H9 (cell line): ENCODE results near the gene ST8SIA6. TPM values are rescaled to one million over a fixed set of nuclear protein-coding genes. Genes with fewer than 3 reads are reported as not detected.

Source experiments
- DNase-seq: peaks from one replicate; pipeline ENCODE4 v3.0.0-alpha.2; 2017
- H2AFZ ChIP-seq: one replicate; pipeline ENCODE4 v1.6.1; 2013; ENCODE audit warnings: mild to moderate bottlenecking, low read length, control low read depth, moderate library complexity
- H2AK5ac ChIP-seq: 2 replicates; pipeline ENCODE4 v1.6.1; 2013; ENCODE audit warnings: low read length, control low read depth, mixed read lengths; ENCODE audit not compliant: insufficient read length
- H2BK120ac ChIP-seq: one replicate; pipeline ENCODE4 v1.6.1; 2013; ENCODE audit warnings: low read depth, mild to moderate bottlenecking, low read length, control low read depth, inconsistent platforms; ENCODE audit not compliant: poor library complexity, severe bottlenecking
- H2BK12ac ChIP-seq: 2 replicates; pipeline ENCODE4 v1.6.1; 2013; ENCODE audit warnings: low read length, control low read depth, mixed read lengths, low read depth; ENCODE audit not compliant: insufficient read length
- H2BK15ac ChIP-seq: 2 replicates; pipeline ENCODE4 v1.6.1; 2013; ENCODE audit warnings: low read depth, low read length, control low read depth
- H2BK20ac ChIP-seq: one replicate; pipeline ENCODE4 v1.6.1; 2013; ENCODE audit warnings: low read depth, mild to moderate bottlenecking, low read length, control low read depth, inconsistent platforms; ENCODE audit not compliant: poor library complexity, severe bottlenecking
- H2BK5ac ChIP-seq: 2 replicates; pipeline ENCODE4 v1.6.1; 2013; ENCODE audit warnings: low read length, control low read depth, mixed read lengths; ENCODE audit not compliant: insufficient read length
- H3K14ac ChIP-seq: 2 replicates; pipeline ENCODE4 v1.6.1; 2013; ENCODE audit warnings: low read length, control low read depth; ENCODE audit not compliant: insufficient read depth
- H3K18ac ChIP-seq: 2 replicates; pipeline ENCODE4 v1.6.1; 2013; ENCODE audit warnings: low read depth, mild to moderate bottlenecking, mixed read lengths, low read length, control low read depth; ENCODE audit not compliant: insufficient read length
- H3K23ac ChIP-seq: 2 replicates; pipeline ENCODE4 v1.6.1; 2013; ENCODE audit warnings: low read length, control low read depth, mixed read lengths, low read depth; ENCODE audit not compliant: insufficient read length
- H3K23me2 ChIP-seq: 2 replicates; pipeline ENCODE4 v1.6.1; 2013; ENCODE audit warnings: low read depth, mild to moderate bottlenecking, mixed read lengths, low read length, control low read depth; ENCODE audit not compliant: insufficient read length, poor library complexity, severe bottlenecking
- H3K27ac ChIP-seq: 2 replicates; pipeline ENCODE4 v1.5.1; 2013; ENCODE audit warnings: low read length, control low read depth, mixed read lengths, low read depth; ENCODE audit not compliant: insufficient read length
- H3K27me3 ChIP-seq: 2 replicates; pipeline ENCODE4 v1.6.1; 2013; ENCODE audit warnings: low read length, control low read depth, inconsistent platforms; ENCODE audit not compliant: insufficient read depth
- H3K4ac ChIP-seq: 2 replicates; pipeline ENCODE4 v1.6.1; 2013; ENCODE audit warnings: low read depth, mild to moderate bottlenecking, control low read depth, inconsistent platforms, low read length, moderate library complexity
- H3K4me1 ChIP-seq: 2 replicates; pipeline ENCODE4 v1.6.1; 2013; ENCODE audit warnings: low read length, control low read depth, inconsistent platforms; ENCODE audit not compliant: insufficient read depth
- H3K4me2 ChIP-seq: 2 replicates; pipeline ENCODE4 v1.6.1; 2013; ENCODE audit warnings: low read length, control low read depth, mixed read lengths; ENCODE audit not compliant: insufficient read length, insufficient read depth
- H3K56ac ChIP-seq: 2 replicates; pipeline ENCODE4 v1.6.1; 2013; ENCODE audit warnings: low read depth, mild to moderate bottlenecking, mixed read lengths, low read length, control low read depth; ENCODE audit not compliant: insufficient read length
- H3K79me1 ChIP-seq: 2 replicates; pipeline ENCODE4 v1.6.1; 2013; ENCODE audit warnings: low read depth, mild to moderate bottlenecking, moderate library complexity, low read length, control low read depth, inconsistent platforms; ENCODE audit not compliant: insufficient read depth, poor library complexity, severe bottlenecking
- H3K79me2 ChIP-seq: 2 replicates; pipeline ENCODE4 v1.6.1; 2013; ENCODE audit warnings: low read length, control low read depth, inconsistent platforms; ENCODE audit not compliant: insufficient read depth
- H3K9ac ChIP-seq: 2 replicates; pipeline ENCODE4 v1.6.1; 2013; ENCODE audit warnings: low read length, control low read depth, mixed read lengths; ENCODE audit not compliant: insufficient read length; ENCODE audit errors: extremely low read depth
- H3K9me3 ChIP-seq: one replicate; pipeline ENCODE4 v1.6.1; 2013; ENCODE audit warnings: low read depth, low read length, inconsistent platforms; ENCODE audit not compliant: control insufficient read depth
- H3T11ph ChIP-seq: one replicate; pipeline ENCODE4 v1.6.1; 2013; ENCODE audit warnings: mild to moderate bottlenecking, low read length, control low read depth, inconsistent platforms
- H4K20me1 ChIP-seq: one replicate; pipeline ENCODE4 v1.6.1; 2013; ENCODE audit not compliant: control insufficient read depth, insufficient read length, insufficient read depth
- H4K5ac ChIP-seq: 2 replicates; pipeline ENCODE4 v1.6.1; 2013; ENCODE audit warnings: low read depth, mild to moderate bottlenecking, mixed read lengths, low read length, control low read depth; ENCODE audit not compliant: insufficient read length
- H4K8ac ChIP-seq: replicated peaks from 2 replicates; pipeline ENCODE4 v1.6.1; 2013; ENCODE audit warnings: low read length, control low read depth, mixed read lengths, low read depth; ENCODE audit not compliant: insufficient read length
- H4K91ac ChIP-seq: 2 replicates; pipeline ENCODE4 v1.6.1; 2013; ENCODE audit warnings: low read depth, mild to moderate bottlenecking, moderate library complexity, mixed read lengths, low read length, control low read depth; ENCODE audit not compliant: insufficient read length
- H3K27ac Mint-ChIP-seq, 3 experiments: 2 replicates in 2 of 3; 3 replicates in 1 of 3; pipeline ENCODE4 v1.8.0; 2020 to 2021; ENCODE audit warnings: mixed read lengths in 3 of 3, mild to moderate bottlenecking in 1 of 3, moderate library complexity in 1 of 3
- H3K27me3 Mint-ChIP-seq: 2 replicates; pipeline ENCODE4 v1.8.0; 2021; ENCODE audit warnings: low read depth, mild to moderate bottlenecking, moderate library complexity, mixed read lengths
- H3K36me3 Mint-ChIP-seq, 3 experiments: 2 replicates in 2 of 3; 3 replicates in 1 of 3; pipeline ENCODE4 v1.8.0; 2020 to 2021; ENCODE audit warnings: low read depth in 3 of 3, mixed read lengths in 3 of 3; ENCODE audit not compliant: insufficient read depth in 1 of 3
- H3K4me1 Mint-ChIP-seq, 2 experiments: 2 replicates each; pipeline ENCODE4 v1.8.0; 2020; ENCODE audit warnings: mixed read lengths in 2 of 2
- H3K4me3 Mint-ChIP-seq, 2 experiments: 2 replicates in 1 of 2; 3 replicates in 1 of 2; pipeline ENCODE4 v1.8.0; 2020 to 2021; ENCODE audit warnings: mild to moderate bottlenecking in 2 of 2, mixed read lengths in 2 of 2, moderate library complexity in 1 of 2
- H3K9me3 Mint-ChIP-seq, 2 experiments: 2 replicates in 1 of 2; 3 replicates in 1 of 2; pipeline ENCODE4 v1.8.0; 2020; ENCODE audit warnings: mild to moderate bottlenecking in 2 of 2, mixed read lengths in 2 of 2, moderate library complexity in 1 of 2
- WGBS: extraction: QIAGEN DNeasy Blood & Tissue Kit; methylation state at CpG from one replicate; pipeline ENCODE4 v1.1.7; 2013; ENCODE audit warnings: missing lambda C conversion rate, low lambda C conversion rate, mixed read lengths; ENCODE audit not compliant: insufficient read length; ENCODE audit errors: extremely low coverage; 5-methylcytosine and 5-hydroxymethylcytosine counted together
- total RNA-seq: library from RNA; stranded (reverse); gene quantifications from 2 replicates; pipeline ENCODE4 v1.2.1, GENCODE V29; 2021
- TF ChIP-seq, protein P1 (sequence below): fragments of 200-600 bp; sonication (generic); conservative IDR thresholded peaks from 3 replicates; pipeline ENCODE4 v1.8.0; 2021; ENCODE audit warnings: antibody characterized with exemption, mild to moderate bottlenecking

Gene ST8SIA6
- total RNA-seq, 1 experiment from 2014 or later: 0.37 TPM

DNA sequence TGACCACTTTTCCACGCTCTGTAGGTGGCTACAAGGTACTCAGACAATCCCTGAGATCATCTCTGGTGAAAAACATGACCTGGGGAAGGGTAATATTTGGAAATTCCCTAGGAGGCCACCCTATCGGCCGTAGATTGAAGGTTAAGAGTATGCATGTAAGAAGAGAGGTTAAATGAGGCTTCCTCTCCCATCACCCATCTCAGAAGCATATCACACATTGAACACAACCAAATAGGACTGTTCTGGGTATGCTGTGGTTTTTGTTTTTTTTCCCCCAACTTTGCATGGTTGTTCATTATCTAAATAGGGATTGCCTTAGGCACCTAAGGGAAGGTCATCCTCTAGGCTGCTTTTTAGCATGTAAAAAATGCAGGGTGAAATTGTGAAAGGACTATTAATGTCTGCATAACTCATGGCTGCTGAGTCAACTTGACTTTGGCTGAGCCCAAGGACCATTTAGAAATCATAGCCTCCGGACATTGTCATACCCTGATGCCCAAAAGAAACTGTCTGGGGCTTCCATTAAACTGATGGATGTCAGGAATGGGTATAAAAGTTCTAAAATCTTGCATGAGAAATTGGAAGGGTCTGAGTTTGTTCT, 24.7 kb upstream of the ST8SIA6 start:
- H3K56ac ChIP-seq: no peak overlapping the region
- H4K91ac ChIP-seq: no peak overlapping the region
- H3K14ac ChIP-seq: no peak overlapping the region
- no peak overlapping the region for H3K23ac ChIP-seq
- no peak overlapping the region for H3K4me3 Mint-ChIP-seq
- no CpG with 5 or more reads among the region's 4 CpGs for WGBS
- no peak overlapping the region for H2BK20ac ChIP-seq
- H3K27ac Mint-ChIP-seq: no peak overlapping the region
- no peak overlapping the region for H2BK5ac ChIP-seq
- no peak overlapping the region for H3K4ac ChIP-seq
- no peak overlapping the region for H3K9ac ChIP-seq
- no peaks in the 10 kb centered on the region for H3K27me3 Mint-ChIP-seq
- TF ChIP-seq, protein P1, sequence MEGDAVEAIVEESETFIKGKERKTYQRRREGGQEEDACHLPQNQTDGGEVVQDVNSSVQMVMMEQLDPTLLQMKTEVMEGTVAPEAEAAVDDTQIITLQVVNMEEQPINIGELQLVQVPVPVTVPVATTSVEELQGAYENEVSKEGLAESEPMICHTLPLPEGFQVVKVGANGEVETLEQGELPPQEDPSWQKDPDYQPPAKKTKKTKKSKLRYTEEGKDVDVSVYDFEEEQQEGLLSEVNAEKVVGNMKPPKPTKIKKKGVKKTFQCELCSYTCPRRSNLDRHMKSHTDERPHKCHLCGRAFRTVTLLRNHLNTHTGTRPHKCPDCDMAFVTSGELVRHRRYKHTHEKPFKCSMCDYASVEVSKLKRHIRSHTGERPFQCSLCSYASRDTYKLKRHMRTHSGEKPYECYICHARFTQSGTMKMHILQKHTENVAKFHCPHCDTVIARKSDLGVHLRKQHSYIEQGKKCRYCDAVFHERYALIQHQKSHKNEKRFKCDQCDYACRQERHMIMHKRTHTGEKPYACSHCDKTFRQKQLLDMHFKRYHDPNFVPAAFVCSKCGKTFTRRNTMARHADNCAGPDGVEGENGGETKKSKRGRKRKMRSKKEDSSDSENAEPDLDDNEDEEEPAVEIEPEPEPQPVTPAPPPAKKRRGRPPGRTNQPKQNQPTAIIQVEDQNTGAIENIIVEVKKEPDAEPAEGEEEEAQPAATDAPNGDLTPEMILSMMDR: no peak
- H2BK15ac ChIP-seq: no peak overlapping the region
- peaks cover 4 to 9% of the 10 kb centered on the region in 2 experiments; a peak in 3 of 5 replicates for H3K9me3 Mint-ChIP-seq
- no peaks in the 10 kb centered on the region for H3K27me3 ChIP-seq
- no peak overlapping the region for H2BK120ac ChIP-seq
- no peaks in the 10 kb centered on the region for H3K9me3 ChIP-seq
- no peak overlapping the region for H2BK12ac ChIP-seq
- no peak overlapping the region for H3K4me2 ChIP-seq
- H4K8ac ChIP-seq: no peak overlapping the region
- peaks cover 0 to 5% (median 4%) of the 10 kb centered on the region in 3 experiments; a peak in 1 of 7 replicates for H3K36me3 Mint-ChIP-seq
- no peak for DNase-seq
- H3K23me2 ChIP-seq: no peaks in the 10 kb centered on the region
- no peak overlapping the region for H2AFZ ChIP-seq
- H4K5ac ChIP-seq: no peak overlapping the region
- peaks cover 3 to 4% of the 10 kb centered on the region in 2 experiments; a peak in 2 of 4 replicates for H3K4me1 Mint-ChIP-seq
- H3K4me1 ChIP-seq: no peaks in the 10 kb centered on the region
- H3K79me2 ChIP-seq: no peaks in the 10 kb centered on the region
- H3T11ph ChIP-seq: no peak overlapping the region
- H4K20me1 ChIP-seq: no peaks in the 10 kb centered on the region
- no peak overlapping the region for H2AK5ac ChIP-seq
- no peaks in the 10 kb centered on the region for H3K79me1 ChIP-seq
- no peak overlapping the region for H3K27ac ChIP-seq
- H3K18ac ChIP-seq: no peak overlapping the region
